ENCODE results near the gene ITGB2.

- TF ChIP-seq SIN3A (IDR thresholded peaks at IDR 0.05; ENCODE audit: borderline replicate concordance, insufficient read depth, low read length) (no peak), POLR2AphosphoS5 (IDR thresholded peaks at IDR 0.05; ENCODE audit: low read depth, low read length) (no peak), TAF1 (IDR thresholded peaks at IDR 0.05; ENCODE audit: borderline replicate concordance, insufficient read depth, low read length) (no peak)
Measured at GRCh38 chr21:44958471-44959191, 37.9 kb upstream of the ITGB2 start.

Measured in PFSK-1 (cell line).